ENCODE measurements around the gene MTA3.

Gene MTA3

GRCh38 chr2:42673989-42674579 lies 105.7 kb downstream of the MTA3 start:
- Histone ChIP-seq H3F3A (ENCODE audit: low read depth) (no peaks in the 10 kb centered on the region), H3K79me2 (ENCODE audit: insufficient read depth, low read length) (peaks cover 5% of the 10 kb centered on the region; the same call in 1 of the 2 replicates)

GRCh38 chr2:42675815-42676214 lies 107.4 kb downstream of the MTA3 start:
- H3K4me2 ChIP-seq (ENCODE audit: low read depth, low read length, poor library complexity, severe bottlenecking), result no peak overlapping the region
- peaks cover 5% of the 10 kb centered on the region; the same call in 1 of the 2 replicates for H3K79me2 ChIP-seq (ENCODE audit: insufficient read depth, low read length)

More at GRCh38 chr2:42673989-42674579, 105.7 kb downstream of the MTA3 start:
- no peaks in the 10 kb centered on the region for H4K20me1 ChIP-seq (ENCODE audit: insufficient read depth, low read length, poor library complexity, severe bottlenecking)
- no peaks in the 10 kb centered on the region for H3K4me1 ChIP-seq (ENCODE audit: insufficient read depth, low read length, poor library complexity, severe bottlenecking)
- H3K27me3 ChIP-seq (ENCODE audit: insufficient read depth, low read length, poor library complexity, severe bottlenecking), result no peaks in the 10 kb centered on the region
- H2AFZ ChIP-seq (ENCODE audit: low read length), result no peak overlapping the region
- no peak overlapping the region for H3K4me2 ChIP-seq (ENCODE audit: low read depth, low read length, poor library complexity, severe bottlenecking)
- no peak overlapping the region for H3K4me3 ChIP-seq (ENCODE audit: low read length, poor library complexity, severe bottlenecking)
- H3K9ac ChIP-seq (ENCODE audit: low read depth, low read length, poor library complexity, severe bottlenecking), result no peak overlapping the region
- H3K9me3 ChIP-seq (ENCODE audit: insufficient read depth, low read depth, low read length), result no peaks in the 10 kb centered on the region
- no peaks in the 10 kb centered on the region for H3K9me2 ChIP-seq (replicated peaks; ENCODE audit: low read depth, low read length)
- TF ChIP-seq, protein P1, sequence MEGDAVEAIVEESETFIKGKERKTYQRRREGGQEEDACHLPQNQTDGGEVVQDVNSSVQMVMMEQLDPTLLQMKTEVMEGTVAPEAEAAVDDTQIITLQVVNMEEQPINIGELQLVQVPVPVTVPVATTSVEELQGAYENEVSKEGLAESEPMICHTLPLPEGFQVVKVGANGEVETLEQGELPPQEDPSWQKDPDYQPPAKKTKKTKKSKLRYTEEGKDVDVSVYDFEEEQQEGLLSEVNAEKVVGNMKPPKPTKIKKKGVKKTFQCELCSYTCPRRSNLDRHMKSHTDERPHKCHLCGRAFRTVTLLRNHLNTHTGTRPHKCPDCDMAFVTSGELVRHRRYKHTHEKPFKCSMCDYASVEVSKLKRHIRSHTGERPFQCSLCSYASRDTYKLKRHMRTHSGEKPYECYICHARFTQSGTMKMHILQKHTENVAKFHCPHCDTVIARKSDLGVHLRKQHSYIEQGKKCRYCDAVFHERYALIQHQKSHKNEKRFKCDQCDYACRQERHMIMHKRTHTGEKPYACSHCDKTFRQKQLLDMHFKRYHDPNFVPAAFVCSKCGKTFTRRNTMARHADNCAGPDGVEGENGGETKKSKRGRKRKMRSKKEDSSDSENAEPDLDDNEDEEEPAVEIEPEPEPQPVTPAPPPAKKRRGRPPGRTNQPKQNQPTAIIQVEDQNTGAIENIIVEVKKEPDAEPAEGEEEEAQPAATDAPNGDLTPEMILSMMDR (conservative IDR thresholded peaks at IDR 0.05; ENCODE audit: low read length), result no peak
- peaks cover 12% of the 10 kb centered on the region; the same call in 1 of the 2 replicates for H3K36me3 ChIP-seq (ENCODE audit: insufficient read depth, low read length)

DNA sequence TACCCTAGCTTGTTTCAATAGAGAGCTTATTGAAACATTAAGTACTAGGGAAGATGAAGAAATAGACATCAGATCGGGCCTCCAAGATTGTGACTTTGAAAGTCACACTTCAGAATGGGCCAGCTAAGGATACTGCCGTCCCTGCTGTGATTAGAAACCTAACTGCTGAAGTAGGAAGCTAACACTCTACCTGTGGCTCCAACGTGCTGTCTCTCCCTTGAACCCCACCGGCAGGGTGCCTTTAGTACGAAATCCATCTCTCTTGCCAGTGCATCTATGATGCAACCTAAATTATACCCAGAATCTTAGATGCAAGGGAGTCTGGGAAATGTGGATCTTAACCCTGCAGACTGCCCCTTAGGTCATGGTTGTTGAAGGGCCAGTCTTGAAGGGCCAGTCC lies 116.9 kb downstream of the MTA3 start:
- H3K9me2 ChIP-seq (replicated peaks; ENCODE audit: low read depth, low read length), result no peaks in the 10 kb centered on the region
- TF ChIP-seq EZH2phosphoT487 (IDR thresholded peaks at IDR 0.05; ENCODE audit: borderline replicate concordance), result no peak
- TF ChIP-seq, protein P1 (conservative IDR thresholded peaks at IDR 0.05; ENCODE audit: low read length), result no peak
- no peaks in the 10 kb centered on the region for H4K20me1 ChIP-seq (ENCODE audit: insufficient read depth, low read length, poor library complexity, severe bottlenecking)
- H3K9me3 ChIP-seq (ENCODE audit: insufficient read depth, low read depth, low read length), result no peaks in the 10 kb centered on the region
- H3K27me3 ChIP-seq (ENCODE audit: insufficient read depth, low read length, poor library complexity, severe bottlenecking), result no peaks in the 10 kb centered on the region
- H3K4me3 ChIP-seq (ENCODE audit: low read length, poor library complexity, severe bottlenecking), result no peak overlapping the region
- H3K79me2 ChIP-seq (ENCODE audit: insufficient read depth, low read length), result no peaks in the 10 kb centered on the region
- no peaks in the 10 kb centered on the region for H3F3A ChIP-seq (ENCODE audit: low read depth)
- no peaks in the 10 kb centered on the region for H3K4me1 ChIP-seq (ENCODE audit: insufficient read depth, low read length, poor library complexity, severe bottlenecking)
- H3K36me3 ChIP-seq (ENCODE audit: insufficient read depth, low read length), result peaks cover 39% of the 10 kb centered on the region; the same call in 1 of the 2 replicates
- H2AFZ ChIP-seq (ENCODE audit: low read length), result no peak overlapping the region
- no peak overlapping the region for H3K9ac ChIP-seq (ENCODE audit: low read depth, low read length, poor library complexity, severe bottlenecking)
- H3K4me2 ChIP-seq (ENCODE audit: low read depth, low read length, poor library complexity, severe bottlenecking), result no peak overlapping the region

More at GRCh38 chr2:42675815-42676214, 107.4 kb downstream of the MTA3 start:
- no peaks in the 10 kb centered on the region for H3K27me3 ChIP-seq (ENCODE audit: insufficient read depth, low read length, poor library complexity, severe bottlenecking)
- no peak overlapping the region for H2AFZ ChIP-seq (ENCODE audit: low read length)
- no peaks in the 10 kb centered on the region for H3K9me2 ChIP-seq (replicated peaks; ENCODE audit: low read depth, low read length)
- H3K4me1 ChIP-seq (ENCODE audit: insufficient read depth, low read length, poor library complexity, severe bottlenecking), result no peaks in the 10 kb centered on the region
- TF ChIP-seq, protein P1 (conservative IDR thresholded peaks at IDR 0.05; ENCODE audit: low read length), result no peak
- TF ChIP-seq EZH2phosphoT487 (IDR thresholded peaks at IDR 0.05; ENCODE audit: borderline replicate concordance), result no peak
- peaks cover 16% of the 10 kb centered on the region; the same call in 1 of the 2 replicates for H3K36me3 ChIP-seq (ENCODE audit: insufficient read depth, low read length)
- no peak overlapping the region for H3K4me3 ChIP-seq (ENCODE audit: low read length, poor library complexity, severe bottlenecking)
- no peaks in the 10 kb centered on the region for H3K9me3 ChIP-seq (ENCODE audit: insufficient read depth, low read depth, low read length)
- H3K9ac ChIP-seq (ENCODE audit: low read depth, low read length, poor library complexity, severe bottlenecking), result no peak overlapping the region
- no peaks in the 10 kb centered on the region for H3F3A ChIP-seq (ENCODE audit: low read depth)
- H4K20me1 ChIP-seq (ENCODE audit: insufficient read depth, low read length, poor library complexity, severe bottlenecking), result no peaks in the 10 kb centered on the region

All from Loucy (cell line).